ENCODE data around the gene LRP1. TPM values are rescaled to one million over a fixed set of nuclear protein-coding genes. Genes with fewer than 3 reads are reported as not detected.

The LRP1 gene
- total and polyA plus RNA-seq, 2 experiments from 2014 or later = 26.6 to 145 TPM

- Histone ChIP-seq H3K9me2 (ENCODE audit: insufficient read depth) (no peaks in the 10 kb centered on the region), H3K27ac (ENCODE audit: low read depth) (no peak overlapping the region), H3K36me3 (ENCODE audit: insufficient read depth) (no peaks in the 10 kb centered on the region), H3K4me2 (no peak overlapping the region), H4K20me1 (replicated peaks; ENCODE audit: insufficient read depth) (peaks cover 10% of the 10 kb centered on the region; the same call in 1 of the 2 replicates), H3F3A (replicated peaks; ENCODE audit: low read depth) (0 out of 2 replicates have a peak, but pooled peaks cover 24% of the 10 kb centered on the region), H3K79me2 (replicated peaks; ENCODE audit: insufficient read depth) (no peaks in the 10 kb centered on the region), H2AFZ (no peak overlapping the region), H3K4me1 (ENCODE audit: insufficient read depth) (peaks cover 56% of the 10 kb centered on the region), H3K4me3 (no peak overlapping the region), H3K27me3 (ENCODE audit: insufficient read depth) (peaks cover 97% of the 10 kb centered on the region)
- Mint-ChIP-seq H3K4me1 (peaks cover 71% of the 10 kb centered on the region), H3K4me3 (peak overlapping the region; percentile 73; the same call in 2 of the 3 replicates), H3K36me3 (ENCODE audit: low read depth) (peaks cover 9% of the 10 kb centered on the region), H3K27ac (no peak overlapping the region), H3K27me3 (ENCODE audit: insufficient read depth, low read depth, poor library complexity) (peaks cover 92% of the 10 kb centered on the region), H3K9me3 (peaks cover 3% of the 10 kb centered on the region)
- no peak for ATAC-seq
- DNase-seq (ENCODE audit: low spot score) = no peak
- TF ChIP-seq ZNF462 (CRISPR knock-in tag; IDR thresholded peaks at IDR 0.05) = no peak
- peak; percentile 78 for TF ChIP-seq EZH2 (IDR thresholded peaks at IDR 0.05; ENCODE audit: low read depth, unreplicated experiment)
Measured at GRCh38 chr12:57218030-57218853, 90.0 kb downstream of the LRP1 start.
